Upper lobe of left lung (tissue), 4 donors: ENCODE data around the gene C1QTNF6.

ENCODE experiments used
- CTCF ChIP-seq, 6 experiments: fragments of 450-650 bp in 4 of 6; fragments of 200-600 bp in 2 of 6; sonication (generic) in 2 of 6; IDR thresholded peaks; one replicate each; pipeline ENCODE4 v1.5.1; 2016 to 2019; ENCODE audit warnings: antibody characterized with exemption in 6 of 6
- POLR2A ChIP-seq, 4 donors: fragments of 450-650 bp; IDR thresholded peaks; one replicate each; pipeline ENCODE4 v1.5.1; 2016 to 2017; ENCODE audit warnings: antibody characterized with exemption in 4 of 4, mild to moderate bottlenecking in 2 of 4

- TF ChIP-seq CTCF (IDR thresholded peaks at IDR 0.05) (no peak), POLR2A (IDR thresholded peaks at IDR 0.05) (no peak)
Observed at GRCh38 chr22:37184816-37185541, 3.1 kb downstream of the C1QTNF6 start.
